GM23338 (cell line): ENCODE data around the gene STIM2. TPM values are rescaled to one million over a fixed set of nuclear protein-coding genes. Genes with fewer than 3 reads are reported as not detected.

Experiments
- ATAC-seq: fragments of 200-7000 bp; cut with Tn5 transposase; 3 replicates; pipeline ENCODE4 v1.9.1; 2020
- DNase-seq: peaks from one replicate; pipeline ENCODE4 v3.0.0-alpha.2; 2015; ENCODE audit warnings: low spot score
- H2AFZ ChIP-seq: fragments of 200-600 bp; sonication (generic); 2 replicates; pipeline ENCODE4 v1.8.0; 2016; ENCODE audit warnings: antibody characterized with exemption, mild to moderate bottlenecking, moderate library complexity
- H3F3A ChIP-seq: fragments of 200-600 bp; sonication (generic); replicated peaks from 2 replicates; pipeline ENCODE4 v1.8.0; 2017; ENCODE audit warnings: antibody characterized with exemption, mixed run types, low read depth
- H3K27ac ChIP-seq: fragments of 200-600 bp; sonication (generic); 2 replicates; pipeline ENCODE4 v1.6.1; 2016; ENCODE audit warnings: low read depth
- H3K27me3 ChIP-seq: fragments of 200-600 bp; sonication (generic); 2 replicates; pipeline ENCODE4 v1.8.0; 2016; ENCODE audit warnings: mild to moderate bottlenecking, mixed run types, moderate library complexity; ENCODE audit not compliant: insufficient read depth
- H3K36me3 ChIP-seq: fragments of 200-600 bp; sonication (generic); 2 replicates; pipeline ENCODE4 v1.8.0; 2016; ENCODE audit warnings: mild to moderate bottlenecking; ENCODE audit not compliant: insufficient read depth
- H3K4me1 ChIP-seq: fragments of 200-600 bp; sonication (generic); 2 replicates; pipeline ENCODE4 v1.8.0; 2016; ENCODE audit warnings: mild to moderate bottlenecking, moderate library complexity; ENCODE audit not compliant: insufficient read depth
- H3K4me2 ChIP-seq: fragments of 200-600 bp; sonication (generic); 2 replicates; pipeline ENCODE4 v1.7.1; 2017; ENCODE audit warnings: mixed run types
- H3K4me3 ChIP-seq: fragments of 200-600 bp; sonication (generic); 2 replicates; pipeline ENCODE4 v1.6.1; 2016; ENCODE audit warnings: mixed run types
- H3K79me2 ChIP-seq: fragments of 200-600 bp; sonication (generic); replicated peaks from 2 replicates; pipeline ENCODE4 v1.8.0; 2017; ENCODE audit warnings: mild to moderate bottlenecking; ENCODE audit not compliant: insufficient read depth
- H3K9me2 ChIP-seq: fragments of 200-600 bp; sonication (generic); 2 replicates; pipeline ENCODE4 v1.8.0; 2017; ENCODE audit not compliant: insufficient read depth
- H4K20me1 ChIP-seq: fragments of 200-600 bp; sonication (generic); replicated peaks from 2 replicates; pipeline ENCODE4 v1.8.0; 2017; ENCODE audit warnings: mild to moderate bottlenecking; ENCODE audit not compliant: insufficient read depth
- H3K27ac Mint-ChIP-seq: 2 replicates; pipeline ENCODE4 v1.8.0; 2020; ENCODE audit warnings: inconsistent platforms, mild to moderate bottlenecking, moderate library complexity, mixed read lengths
- H3K27me3 Mint-ChIP-seq: 3 replicates; pipeline ENCODE4 v1.8.0; 2022; ENCODE audit warnings: low read depth, mild to moderate bottlenecking, moderate library complexity, mixed read lengths, inconsistent platforms; ENCODE audit not compliant: insufficient read depth, poor library complexity
- H3K36me3 Mint-ChIP-seq: 3 replicates; pipeline ENCODE4 v1.8.0; 2021; ENCODE audit warnings: low read depth, mild to moderate bottlenecking, inconsistent platforms, moderate library complexity, mixed read lengths
- H3K4me1 Mint-ChIP-seq: 3 replicates; pipeline ENCODE4 v1.8.0; 2020; ENCODE audit warnings: mild to moderate bottlenecking, inconsistent platforms, mixed read lengths
- H3K4me3 Mint-ChIP-seq: 3 replicates; pipeline ENCODE4 v1.8.0; 2021; ENCODE audit warnings: moderate library complexity, mild to moderate bottlenecking, inconsistent platforms, mixed read lengths
- H3K9me3 Mint-ChIP-seq: 3 replicates; pipeline ENCODE4 v1.8.0; 2020; ENCODE audit warnings: moderate library complexity, mild to moderate bottlenecking, inconsistent platforms, mixed read lengths
- ETS1 ChIP-seq: IDR thresholded peaks from 2 replicates; pipeline ENCODE4 v1.6.1; 2016; ENCODE audit warnings: antibody characterized with exemption
- JUNB ChIP-seq: IDR thresholded peaks from one replicate; pipeline ENCODE4 v1.6.1; 2016; ENCODE audit warnings: antibody characterized with exemption; ENCODE audit not compliant: unreplicated experiment
- NANOG ChIP-seq: IDR thresholded peaks from 2 replicates; pipeline ENCODE4 v1.6.1; 2016; ENCODE audit warnings: antibody characterized with exemption, borderline replicate concordance
- POLR2AphosphoS5 ChIP-seq: IDR thresholded peaks from 2 replicates; pipeline ENCODE4 v1.6.1; 2016; ENCODE audit warnings: antibody characterized with exemption, low read depth
- STAT1 ChIP-seq: IDR thresholded peaks from one replicate; pipeline ENCODE4 v1.6.1; 2016; ENCODE audit warnings: antibody characterized with exemption; ENCODE audit not compliant: unreplicated experiment
- ZNF114 ChIP-seq: fragments of 250-450 bp; sonication (Bioruptor Pico); IDR thresholded peaks from 2 replicates; pipeline ENCODE4 v1.5.0; 2020; ENCODE audit warnings: mild to moderate bottlenecking, moderate library complexity
- ZNF331 ChIP-seq: fragments of 250-450 bp; sonication (Bioruptor Pico); IDR thresholded peaks from 2 replicates; pipeline ENCODE4 v1.5.0; 2020; ENCODE audit warnings: low read depth, mild to moderate bottlenecking, moderate library complexity
- ZNF462 ChIP-seq: fragments of 250-450 bp; sonication (Bioruptor Pico); IDR thresholded peaks from 2 replicates; pipeline ENCODE4 v1.5.0; 2020; ENCODE audit warnings: mild to moderate bottlenecking, moderate library complexity
- polyA plus RNA-seq: library from polyadenylated mRNA; unstranded; fragments of >200 nt; fragmentation: Nextera tagmentation; extraction: Ambion mirVana; gene quantifications from 2 replicates; pipeline ENCODE4 v1.2.1, GENCODE V29; 2016
- total RNA-seq: library from RNA; depleted of rRNA; stranded (reverse); fragments of >200 nt; shearing (Covaris generic); gene quantifications from 2 replicates; pipeline ENCODE4 v1.2.3, GENCODE V29; 2014
- TF ChIP-seq, protein P1 (sequence below), 2 experiments: fragments of 200-600 bp in 1 of 2; sonication (generic) in 1 of 2; conservative IDR thresholded peaks; 2 replicates each; pipeline versions ENCODE4 v1.5.1 to v1.6.1; 2016 to 2017; ENCODE audit warnings: antibody characterized with exemption in 2 of 2, low read depth in 2 of 2, mild to moderate bottlenecking in 2 of 2, moderate library complexity in 1 of 2

Gene STIM2
- total and polyA plus RNA-seq, 2 experiments from 2014 or later = 13.1 to 17.8 TPM

DNA sequence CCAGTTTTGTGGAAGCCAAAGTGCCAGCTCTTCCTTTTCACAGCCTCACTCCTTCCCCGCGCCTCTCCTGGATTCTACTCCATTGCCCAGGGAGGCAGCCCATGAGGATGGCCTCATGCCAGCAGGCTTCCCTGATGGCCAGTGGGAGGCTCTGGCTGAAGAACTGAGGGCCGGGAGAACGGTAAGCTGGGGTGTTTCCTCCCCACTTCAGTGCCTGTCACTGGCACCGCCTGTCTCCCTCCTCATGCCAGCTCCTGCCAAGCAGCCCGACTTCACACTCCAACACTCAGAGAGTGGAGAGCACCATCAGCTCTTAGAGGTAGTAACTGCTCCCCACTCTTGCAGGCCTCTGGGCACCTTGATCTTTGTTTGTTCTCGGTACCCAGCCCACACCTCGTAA is 46.9 kb upstream of the STIM2 start:
- Mint-ChIP-seq H3K36me3 (no peaks in the 10 kb centered on the region), H3K27me3 (peaks cover 2% of the 10 kb centered on the region), H3K4me3 (no peak overlapping the region), H3K4me1 (peaks cover 22% of the 10 kb centered on the region; the same call in 2 of the 3 replicates), H3K9me3 (peaks cover 4% of the 10 kb centered on the region; the same call in 1 of the 3 replicates), H3K27ac (no peak overlapping the region)
- no peaks in the 10 kb centered on the region for H3K79me2 ChIP-seq
- peaks cover 7% of the 10 kb centered on the region for H3K4me1 ChIP-seq
- TF ChIP-seq ZNF114 (no peak), NANOG (no peak), STAT1 (no peak), ZNF331 (CRISPR knock-in tag) (no peak), ZNF462 (CRISPR knock-in tag) (no peak), JUNB (no peak), ETS1 (no peak), POLR2AphosphoS5 (no peak)
- TF ChIP-seq, protein P1, sequence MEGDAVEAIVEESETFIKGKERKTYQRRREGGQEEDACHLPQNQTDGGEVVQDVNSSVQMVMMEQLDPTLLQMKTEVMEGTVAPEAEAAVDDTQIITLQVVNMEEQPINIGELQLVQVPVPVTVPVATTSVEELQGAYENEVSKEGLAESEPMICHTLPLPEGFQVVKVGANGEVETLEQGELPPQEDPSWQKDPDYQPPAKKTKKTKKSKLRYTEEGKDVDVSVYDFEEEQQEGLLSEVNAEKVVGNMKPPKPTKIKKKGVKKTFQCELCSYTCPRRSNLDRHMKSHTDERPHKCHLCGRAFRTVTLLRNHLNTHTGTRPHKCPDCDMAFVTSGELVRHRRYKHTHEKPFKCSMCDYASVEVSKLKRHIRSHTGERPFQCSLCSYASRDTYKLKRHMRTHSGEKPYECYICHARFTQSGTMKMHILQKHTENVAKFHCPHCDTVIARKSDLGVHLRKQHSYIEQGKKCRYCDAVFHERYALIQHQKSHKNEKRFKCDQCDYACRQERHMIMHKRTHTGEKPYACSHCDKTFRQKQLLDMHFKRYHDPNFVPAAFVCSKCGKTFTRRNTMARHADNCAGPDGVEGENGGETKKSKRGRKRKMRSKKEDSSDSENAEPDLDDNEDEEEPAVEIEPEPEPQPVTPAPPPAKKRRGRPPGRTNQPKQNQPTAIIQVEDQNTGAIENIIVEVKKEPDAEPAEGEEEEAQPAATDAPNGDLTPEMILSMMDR (conservative IDR thresholded peaks at IDR 0.05; ENCODE audit: low read depth in 2 of 2) = no peak
- no peak overlapping the region for H3K4me2 ChIP-seq
- peak; percentile 46; the same call in 2 of the 3 replicates for ATAC-seq
- H3K27me3 ChIP-seq = no peaks in the 10 kb centered on the region
- H3K27ac ChIP-seq = no peak overlapping the region
- H3K36me3 ChIP-seq = no peaks in the 10 kb centered on the region
- no peaks in the 10 kb centered on the region for H3K9me2 ChIP-seq
- H3K4me3 ChIP-seq = no peak overlapping the region
- peak overlapping the region; percentile 82 for H2AFZ ChIP-seq
- H3F3A ChIP-seq = no peaks in the 10 kb centered on the region
- DNase-seq = no peak
- no peaks in the 10 kb centered on the region for H4K20me1 ChIP-seq
